AG10803 (cell line): ENCODE results near the gene PRAME.

Experiments
- DNase-seq: peaks from one replicate; pipeline ENCODE4 v3.0.0; 2010; ENCODE audit warnings: low read depth
- H3K4me3 ChIP-seq: 2 replicates; pipeline ENCODE4 v1.5.1; 2011; ENCODE audit warnings: mild to moderate bottlenecking, low read length, control low read depth
- TF ChIP-seq, protein P1 (sequence below): conservative IDR thresholded peaks from 2 replicates; pipeline ENCODE4 v1.5.1; 2011; ENCODE audit warnings: mild to moderate bottlenecking, low read length, control low read depth, inconsistent platforms

The PRAME gene

DNA sequence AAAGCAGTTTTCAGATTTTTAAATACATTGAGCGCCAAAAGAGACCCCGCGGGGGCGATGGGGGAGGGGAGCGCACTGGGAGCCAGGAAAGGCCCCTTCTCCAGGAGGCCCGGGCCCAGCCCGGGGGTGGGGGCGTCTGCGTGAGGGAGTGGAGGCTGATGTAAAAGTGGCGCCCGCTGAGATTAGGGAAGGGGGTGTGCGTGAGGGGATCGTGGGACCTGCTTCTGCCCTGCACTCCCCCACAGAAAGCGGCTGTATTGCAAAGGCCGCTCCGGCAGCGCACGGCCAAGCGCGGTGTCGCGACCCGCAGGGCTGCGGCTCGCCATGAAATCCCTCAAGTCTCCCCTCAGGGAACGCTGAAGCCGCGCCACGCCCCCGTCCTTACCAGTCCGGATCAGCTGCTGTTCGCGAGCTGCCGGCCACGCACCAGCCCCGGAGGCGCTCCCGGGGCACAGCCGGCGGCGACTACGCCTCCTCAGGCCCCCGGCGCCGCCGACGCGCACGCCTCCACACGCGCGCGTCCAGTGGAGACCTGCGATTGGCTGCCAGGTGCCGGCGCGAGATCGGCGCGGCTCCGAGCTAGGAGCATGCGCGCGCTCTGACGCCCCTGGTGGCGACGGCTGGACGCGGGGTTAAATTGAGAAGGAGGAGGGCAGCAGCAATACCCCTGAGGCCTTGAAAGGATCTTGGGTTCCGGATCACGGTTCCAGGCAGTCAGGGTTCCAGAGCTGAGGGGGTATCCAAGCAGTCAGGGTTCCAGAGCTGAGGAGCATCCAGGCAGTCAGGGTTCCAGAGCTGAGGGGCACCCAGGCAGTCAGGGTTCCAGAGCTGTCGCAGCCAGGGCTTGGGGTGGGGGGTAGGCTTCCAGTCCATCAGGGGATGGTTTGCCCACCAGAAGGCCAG is 50.5 kb downstream of the PRAME start, which contains the start of gene ZNF280B:
Gene ZNF280B (minus strand): TSS at position 469 of the 903 bp plus-strand sequence. CDS start 19,344 bp downstream, outside the sequence.
- peak; percentile 71 for DNase-seq
- peak within 1 kb of the TSS; percentile 67 for H3K4me3 ChIP-seq
- TF ChIP-seq, protein P1, sequence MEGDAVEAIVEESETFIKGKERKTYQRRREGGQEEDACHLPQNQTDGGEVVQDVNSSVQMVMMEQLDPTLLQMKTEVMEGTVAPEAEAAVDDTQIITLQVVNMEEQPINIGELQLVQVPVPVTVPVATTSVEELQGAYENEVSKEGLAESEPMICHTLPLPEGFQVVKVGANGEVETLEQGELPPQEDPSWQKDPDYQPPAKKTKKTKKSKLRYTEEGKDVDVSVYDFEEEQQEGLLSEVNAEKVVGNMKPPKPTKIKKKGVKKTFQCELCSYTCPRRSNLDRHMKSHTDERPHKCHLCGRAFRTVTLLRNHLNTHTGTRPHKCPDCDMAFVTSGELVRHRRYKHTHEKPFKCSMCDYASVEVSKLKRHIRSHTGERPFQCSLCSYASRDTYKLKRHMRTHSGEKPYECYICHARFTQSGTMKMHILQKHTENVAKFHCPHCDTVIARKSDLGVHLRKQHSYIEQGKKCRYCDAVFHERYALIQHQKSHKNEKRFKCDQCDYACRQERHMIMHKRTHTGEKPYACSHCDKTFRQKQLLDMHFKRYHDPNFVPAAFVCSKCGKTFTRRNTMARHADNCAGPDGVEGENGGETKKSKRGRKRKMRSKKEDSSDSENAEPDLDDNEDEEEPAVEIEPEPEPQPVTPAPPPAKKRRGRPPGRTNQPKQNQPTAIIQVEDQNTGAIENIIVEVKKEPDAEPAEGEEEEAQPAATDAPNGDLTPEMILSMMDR = peak; percentile 51

DNA sequence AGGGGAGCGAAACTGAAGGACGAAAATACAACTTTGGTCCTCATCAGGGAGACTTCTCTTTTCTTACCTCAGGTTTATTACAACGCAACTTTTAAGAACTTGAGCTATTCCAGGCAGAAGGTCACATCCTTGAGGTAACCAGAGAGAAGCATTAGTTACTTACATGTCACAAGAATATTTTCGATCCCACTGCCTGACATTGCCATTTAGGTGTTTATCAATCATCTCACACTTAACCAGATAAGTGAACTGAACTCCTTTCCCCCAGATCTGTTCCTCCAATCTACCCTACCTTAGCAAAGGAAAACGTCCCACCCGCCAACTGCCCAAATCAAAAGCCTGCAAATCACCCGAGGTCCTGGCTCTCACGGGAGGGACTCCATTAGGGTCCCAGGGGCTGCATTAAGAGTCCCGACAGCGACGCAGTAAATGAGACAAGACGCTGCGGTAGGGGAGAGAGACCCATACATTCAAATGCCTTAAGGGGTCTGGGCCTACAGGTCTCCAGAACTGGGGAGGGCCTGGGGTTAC is 51.3 kb downstream of the PRAME start:
- DNase-seq = no peak
- TF ChIP-seq, protein P1 = no peak
- peak overlapping the region; percentile 67 for H3K4me3 ChIP-seq

DNA sequence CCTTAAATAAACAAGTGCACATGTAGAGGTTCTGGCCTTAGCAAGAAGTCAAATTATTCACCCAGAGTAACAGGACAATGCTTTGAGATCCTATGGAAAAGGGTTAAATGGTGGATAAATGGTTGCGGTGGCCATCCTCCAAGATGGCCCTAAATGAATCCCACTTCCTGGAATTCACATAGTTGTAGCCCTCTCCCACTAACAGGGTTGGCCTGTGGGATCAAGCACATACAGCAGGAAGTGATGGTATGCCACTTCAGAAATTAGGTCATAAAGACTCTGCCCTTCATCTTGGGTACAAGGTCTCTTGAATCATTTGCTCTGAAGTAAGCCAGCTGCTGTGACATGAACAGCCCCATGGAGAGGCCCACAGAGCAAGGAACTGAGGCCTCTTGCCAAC is 52.3 kb downstream of the PRAME start:
- H3K4me3 ChIP-seq = no peak overlapping the region
- no peak for DNase-seq
- TF ChIP-seq, protein P1 = no peak

DNA sequence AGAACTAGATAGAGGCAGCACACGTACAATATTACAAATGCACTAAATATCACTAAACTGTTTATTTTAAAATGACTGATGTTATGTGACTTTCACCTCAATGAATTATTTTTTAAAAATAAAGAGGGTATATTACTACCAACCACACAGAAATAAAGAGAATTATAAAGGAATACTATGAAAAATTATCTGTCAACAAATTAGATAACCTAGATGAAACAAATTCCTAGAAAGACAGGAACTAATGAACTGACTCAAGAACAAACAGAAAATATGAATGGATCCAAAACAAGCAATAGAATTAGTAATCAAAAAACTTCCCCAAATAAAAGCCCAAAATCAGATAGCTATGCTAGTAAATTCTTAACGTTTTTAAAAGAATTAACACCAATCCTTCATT is 60.8 kb downstream of the PRAME start:
- no peak overlapping the region for H3K4me3 ChIP-seq
- DNase-seq = no peak
- TF ChIP-seq, protein P1 = no peak
